HepG2 (cell line): Measurements from ENCODE around the gene GPN1. TPM values are rescaled to one million over a fixed set of nuclear protein-coding genes. Genes with fewer than 3 reads are reported as not detected.

Experiments
- ATAC-seq: fragments of 200-7000 bp; cut with Tn5 transposase; 3 replicates; pipeline ENCODE4 v1.9.1; 2020; ENCODE audit warnings: mild to moderate bottlenecking, moderate library complexity
- BruUV-seq: library from RNA; stranded (reverse); fragments of 400-500 nt; replicated peaks from 2 replicates; lab custom pipeline; 2021; lab: Mats Ljungman, UMichigan
- CTCF ChIA-PET: fragments of 300-600 bp; formaldehyde crosslinking; extraction: SDS; loops from one replicate; lab custom pipeline; 2021; ENCODE audit warnings: low total read pairs, inconsistent platforms, low intra/inter-chr PET ratio; lab: Yijun Ruan, JAX
- POLR2A ChIA-PET: fragments of 350-600 bp; sonication (Branson Sonifier 250); formaldehyde crosslinking; loops from one replicate; lab custom pipeline; 2020; ENCODE audit warnings: antibody characterized with exemption, inconsistent platforms; lab: Yijun Ruan, JAX
- DNase-seq: peaks from one replicate; pipeline ENCODE4 v3.0.0-alpha.2; 2015; ENCODE audit warnings: low spot score
- FAIRE-seq: peaks from 3 replicates; lab custom pipeline; 2011; peaks lifted over from hg19 to GRCh38; lab: Jason Lieb, UNC
- H2AFZ ChIP-seq: one replicate; pipeline ENCODE4 v1.6.1; 2011; ENCODE audit warnings: low read length, inconsistent platforms
- H3K27ac ChIP-seq: fragments of 300-600 bp; 3 replicates; pipeline ENCODE4 v1.8.0; 2011; ENCODE audit warnings: mixed run types, mild to moderate bottlenecking, mixed read lengths, low read length, inconsistent platforms; ENCODE audit not compliant: insufficient read depth; ENCODE audit errors: extremely low read length
- H3K27me3 ChIP-seq, 2 experiments: fragments of 200-600 bp in 1 of 2; 2 replicates in 1 of 2; 3 replicates in 1 of 2; pipeline versions ENCODE4 v1.6.0 to v1.8.0; 2011; ENCODE audit warnings: low read length in 2 of 2, mild to moderate bottlenecking in 2 of 2, moderate library complexity in 2 of 2, inconsistent platforms in 1 of 2; ENCODE audit not compliant: insufficient read depth in 2 of 2, control insufficient read depth in 1 of 2
- H3K36me3 ChIP-seq, 2 experiments: fragments of 200-600 bp in 1 of 2; replicated peaks in 1 of 2; 2 replicates in 1 of 2; 3 replicates in 1 of 2; pipeline versions ENCODE4 v1.5.1 to v1.8.0; 2011; ENCODE audit warnings: low read length in 2 of 2, inconsistent platforms in 1 of 2; ENCODE audit not compliant: insufficient read depth in 2 of 2, control insufficient read depth in 1 of 2
- H3K4me1 ChIP-seq: 2 replicates; pipeline ENCODE4 v1.5.1; 2012; ENCODE audit warnings: low read length, inconsistent platforms; ENCODE audit not compliant: insufficient read depth
- H3K4me2 ChIP-seq: 2 replicates; pipeline ENCODE4 v1.6.0; 2011; ENCODE audit warnings: low read depth, low read length, inconsistent platforms
- H3K4me3 ChIP-seq, 3 experiments: fragments of 200-600 bp in 1 of 3; sonication (generic), shearing (Covaris generic) in 1 of 3; replicated peaks in 1 of 3; 2 replicates each; pipeline ENCODE4 v1.5.1; 2011 to 2016; ENCODE audit warnings: low read length in 3 of 3, inconsistent platforms in 2 of 3, low read depth in 2 of 3, mild to moderate bottlenecking in 2 of 3, control low read depth in 1 of 3, mixed read lengths in 1 of 3; ENCODE audit not compliant: insufficient read depth in 1 of 3
- H3K79me2 ChIP-seq: one replicate; pipeline ENCODE4 v1.6.1; 2011; ENCODE audit warnings: low read length, inconsistent platforms; ENCODE audit not compliant: insufficient read depth
- H3K9ac ChIP-seq: 2 replicates; pipeline ENCODE4 v1.6.0; 2011; ENCODE audit warnings: mild to moderate bottlenecking, low read depth, low read length, inconsistent platforms; ENCODE audit not compliant: insufficient read depth
- H3K9me3 ChIP-seq: 2 replicates; pipeline ENCODE4 v1.5.1; 2012; ENCODE audit warnings: mild to moderate bottlenecking, low read length
- H4K20me1 ChIP-seq: 2 replicates; pipeline ENCODE4 v1.6.0; 2011; ENCODE audit warnings: inconsistent platforms, mild to moderate bottlenecking, low read length, moderate library complexity; ENCODE audit not compliant: insufficient read depth
- ATAD3A ChIP-seq: sonication (generic); formaldehyde crosslinking; IDR thresholded peaks from 2 replicates; pipeline ENCODE4 v1.4.0; 2020; ENCODE audit warnings: missing genetic modification reagents
- DNMT1 ChIP-seq: sonication (generic); formaldehyde crosslinking; IDR thresholded peaks from 2 replicates; pipeline ENCODE4 v1.5.1; 2020; ENCODE audit warnings: mild to moderate bottlenecking, missing genetic modification reagents
- IKZF1 ChIP-seq: fragments of 450-650 bp; IDR thresholded peaks from 2 replicates; pipeline ENCODE4 v1.7.1; 2016
- KLF16 ChIP-seq, 2 experiments: sonication (generic) in 1 of 2; formaldehyde crosslinking in 1 of 2; IDR thresholded peaks; 2 replicates each; pipeline versions ENCODE4 v1.6.1 to v1.8.0; 2016 to 2023; ENCODE audit warnings: missing genetic modification reagents in 2 of 2, missing compliant biosample characterization in 1 of 2
- MLX ChIP-seq: IDR thresholded peaks from 2 replicates; pipeline ENCODE4 v1.6.1; 2016
- NR2C2 ChIP-seq: sonication (generic); formaldehyde crosslinking; IDR thresholded peaks from 2 replicates; pipeline ENCODE4 v1.4.0; 2020; ENCODE audit warnings: missing genetic modification reagents, mild to moderate bottlenecking, moderate library complexity, borderline replicate concordance
- SAFB2 ChIP-seq: sonication (generic); formaldehyde crosslinking; IDR thresholded peaks from 2 replicates; pipeline ENCODE4 v1.5.1; 2020; ENCODE audit warnings: missing genetic modification reagents, low read depth, mild to moderate bottlenecking, borderline replicate concordance
- SIN3B ChIP-seq: fragments of 150-350 bp; IDR thresholded peaks from 2 replicates; pipeline ENCODE4 v1.6.1; 2014; ENCODE audit warnings: low read length
- TARDBP ChIP-seq: sonication (generic); formaldehyde crosslinking; IDR thresholded peaks from 2 replicates; pipeline ENCODE4 v1.8.0; 2022; ENCODE audit warnings: mild to moderate bottlenecking, missing genetic modification reagents
- TSC22D2 ChIP-seq: sonication (generic); formaldehyde crosslinking; IDR thresholded peaks from 2 replicates; pipeline ENCODE4 v1.5.1; 2020; ENCODE audit warnings: missing genetic modification reagents, mild to moderate bottlenecking, borderline replicate concordance
- ZBTB20 ChIP-seq: sonication (generic); formaldehyde crosslinking; IDR thresholded peaks from 2 replicates; pipeline ENCODE4 v1.8.1; 2023; ENCODE audit warnings: missing genetic modification reagents, low read depth, mild to moderate bottlenecking, borderline replicate concordance
- ZBTB8A ChIP-seq: sonication (generic); formaldehyde crosslinking; IDR thresholded peaks from 2 replicates; pipeline ENCODE4 v1.4.0; 2020; ENCODE audit warnings: mild to moderate bottlenecking, low read depth, missing genetic modification reagents, borderline replicate concordance
- ZNF12 ChIP-seq: sonication (generic); formaldehyde crosslinking; IDR thresholded peaks from 2 replicates; pipeline ENCODE4 v1.5.0; 2020; ENCODE audit warnings: missing genetic modification reagents
- ZNF296 ChIP-seq: sonication (generic); formaldehyde crosslinking; conservative IDR thresholded peaks from 2 replicates; pipeline ENCODE4 v1.5.0; 2020; ENCODE audit warnings: mild to moderate bottlenecking, missing genetic modification reagents
- ZNF770 ChIP-seq: sonication (generic); formaldehyde crosslinking; IDR thresholded peaks from 2 replicates; pipeline ENCODE4 v1.5.0; 2020; ENCODE audit warnings: mild to moderate bottlenecking, missing genetic modification reagents
- WGBS: methylation state at CpG from one replicate; pipeline ENCODE4 v1.1.6; 2017; ENCODE audit warnings: low lambda C conversion rate; 5-methylcytosine and 5-hydroxymethylcytosine counted together
- in situ Hi-C: cut with HindIII; loops from 2 replicates; pipeline ENCODE4 v1.10.0; 2017; ENCODE audit warnings: low pct_unique_long_range_greater_than_20kb; ENCODE audit not compliant: extremely low pct_ligation_motif_present
- intact Hi-C: fragments of 100-400 bp; cut with micrococcal nuclease; formaldehyde crosslinking; loops from one replicate; pipeline ENCODE4 v1.10.0; 2022; ENCODE audit not compliant: unreplicated experiment
- polyA plus RNA-seq, 8 experiments: library from polyadenylated mRNA; depleted of rRNA in 3 of 8; stranded (reverse) in 7 of 8; unstranded in 1 of 8; fragments of >200 nt; fragmentation: Illumina TruSeq in 4 of 8; extraction: Trizol in 4 of 8; gene quantifications; 2 replicates each; pipeline versions ENCODE4 v1.2.1 to v1.2.3, GENCODE V29; 2011 to 2016; ENCODE audit warnings: low read depth in 4 of 8, missing spikeins in 1 of 8, mixed read lengths in 1 of 8; ENCODE audit not compliant: insufficient read depth in 1 of 8
- total RNA-seq, 5 experiments: library from RNA; depleted of rRNA; stranded (reverse); fragments of >200 nt; fragmentation: Illumina TruSeq; extraction: Trizol; gene quantifications; 2 replicates each; pipeline ENCODE4 v1.2.3, GENCODE V29; 2016; ENCODE audit warnings: low read depth in 1 of 5
- TF ChIP-seq, protein P1 (sequence below): sonication (generic); formaldehyde crosslinking; conservative IDR thresholded peaks from 2 replicates; pipeline ENCODE4 v1.5.0; 2020; ENCODE audit warnings: missing genetic modification reagents
- TF ChIP-seq, protein P2 (sequence below): sonication (generic); formaldehyde crosslinking; IDR thresholded peaks from 2 replicates; pipeline ENCODE4 v1.5.0; 2020; ENCODE audit warnings: missing genetic modification reagents
- TF ChIP-seq, protein P3 (sequence below): sonication (generic); formaldehyde crosslinking; IDR thresholded peaks from 2 replicates; pipeline ENCODE4 v1.4.0; 2020; ENCODE audit warnings: missing genetic modification reagents, mild to moderate bottlenecking, borderline replicate concordance

GPN1 gene
- total and polyA plus RNA-seq, 2 of the 13 experiments (the other 11 are each of a cell fraction or from before 2014, with no cell fraction given): 54.5 to 62.7 TPM

- H3K27me3 ChIP-seq: no peaks in the 10 kb centered on the region; a peak in 1 of 5 replicates
- 67% methylated on average over 16 of the region's 16 CpGs for WGBS
- in situ Hi-C loops (no loop called here), intact Hi-C loops (loop anchor here (5.0 kb wide), 2 partner anchors 37 to 257 kb away; partner anchors contain the start of genes CCDC121, GPN1 and PPM1G)
- peak overlapping the region; percentile 83 for H3K27ac ChIP-seq
- ATAC-seq (no peak), FAIRE-seq (no peak), DNase-seq (no peak)
- H3K36me3 ChIP-seq: peaks cover 20 to 41% of the 10 kb centered on the region in 2 experiments
- CTCF ChIA-PET: interaction anchor here (1.8 kb wide), 1 partner anchor 19 kb away, joined by 8 read pairs; no protein-coding TSS in a partner anchor
- H4K20me1 ChIP-seq: no peaks in the 10 kb centered on the region
- peaks cover 28% of the 10 kb centered on the region for H3K4me1 ChIP-seq
- H3K4me2 ChIP-seq: peak overlapping the region; percentile 87
- POLR2A ChIA-PET: interaction anchor here (1.6 to 2.3 kb wide), 4 partner anchors 18 to 256 kb away, joined by 7 to 26 read pairs (median 10); partner anchors contain the start of genes NRBP1 and PPM1G
- H3K4me3 ChIP-seq: peak overlapping the region; percentile 81 to 94 (median 84)
- peak overlapping the region; percentile 56 for H2AFZ ChIP-seq
- H3K9me3 ChIP-seq: no peaks in the 10 kb centered on the region
- peak overlapping the region; percentile 90 for H3K9ac ChIP-seq
- BruUV-seq: no TSS peak
- peaks cover 46% of the 10 kb centered on the region for H3K79me2 ChIP-seq
- no peak for TF ChIP-seq SIN3B
- TF ChIP-seq ZNF296 (CRISPR knock-in tag): no peak
- TF ChIP-seq, protein P1, sequence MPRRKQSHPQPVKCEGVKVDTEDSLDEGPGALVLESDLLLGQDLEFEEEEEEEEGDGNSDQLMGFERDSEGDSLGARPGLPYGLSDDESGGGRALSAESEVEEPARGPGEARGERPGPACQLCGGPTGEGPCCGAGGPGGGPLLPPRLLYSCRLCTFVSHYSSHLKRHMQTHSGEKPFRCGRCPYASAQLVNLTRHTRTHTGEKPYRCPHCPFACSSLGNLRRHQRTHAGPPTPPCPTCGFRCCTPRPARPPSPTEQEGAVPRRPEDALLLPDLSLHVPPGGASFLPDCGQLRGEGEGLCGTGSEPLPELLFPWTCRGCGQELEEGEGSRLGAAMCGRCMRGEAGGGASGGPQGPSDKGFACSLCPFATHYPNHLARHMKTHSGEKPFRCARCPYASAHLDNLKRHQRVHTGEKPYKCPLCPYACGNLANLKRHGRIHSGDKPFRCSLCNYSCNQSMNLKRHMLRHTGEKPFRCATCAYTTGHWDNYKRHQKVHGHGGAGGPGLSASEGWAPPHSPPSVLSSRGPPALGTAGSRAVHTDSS: no peak
- TF ChIP-seq ZBTB8A (CRISPR knock-in tag): no peak
- no peak for TF ChIP-seq KLF16 (CRISPR knock-in tag; IDR thresholded peaks at IDR 0.05)
- no peak for TF ChIP-seq NR2C2 (CRISPR knock-in tag)
- TF ChIP-seq TARDBP: peak; percentile 26; the same call in 1 of the 2 replicates
- TF ChIP-seq SAFB2: no peak
- TF ChIP-seq TSC22D2 (CRISPR knock-in tag): no peak
- TF ChIP-seq, protein P2, sequence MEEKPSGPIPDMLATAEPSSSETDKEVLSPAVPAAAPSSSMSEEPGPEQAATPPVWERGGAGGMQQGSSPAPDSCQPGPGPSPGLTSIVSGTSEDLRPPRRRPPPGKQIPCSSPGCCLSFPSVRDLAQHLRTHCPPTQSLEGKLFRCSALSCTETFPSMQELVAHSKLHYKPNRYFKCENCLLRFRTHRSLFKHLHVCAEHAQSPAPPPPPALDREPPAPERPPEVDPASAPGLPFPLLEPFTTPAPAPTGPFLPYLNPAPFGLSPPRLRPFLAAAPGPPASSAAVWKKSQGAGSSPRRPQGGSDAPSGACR (CRISPR knock-in tag): no peak
- no peak for TF ChIP-seq IKZF1
- no peak for TF ChIP-seq ATAD3A (CRISPR knock-in tag)
- TF ChIP-seq, protein P3, sequence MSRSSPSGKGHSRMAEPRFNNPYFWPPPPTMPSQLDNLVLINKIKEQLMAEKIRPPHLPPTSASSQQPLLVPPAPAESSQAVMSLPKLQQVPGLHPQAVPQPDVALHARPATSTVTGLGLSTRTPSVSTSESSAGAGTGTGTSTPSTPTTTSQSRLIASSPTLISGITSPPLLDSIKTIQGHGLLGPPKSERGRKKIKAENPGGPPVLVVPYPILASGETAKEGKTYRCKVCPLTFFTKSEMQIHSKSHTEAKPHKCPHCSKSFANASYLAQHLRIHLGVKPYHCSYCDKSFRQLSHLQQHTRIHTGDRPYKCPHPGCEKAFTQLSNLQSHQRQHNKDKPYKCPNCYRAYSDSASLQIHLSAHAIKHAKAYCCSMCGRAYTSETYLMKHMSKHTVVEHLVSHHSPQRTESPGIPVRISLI (CRISPR knock-in tag): 0 out of 2 replicates have a peak, but pooled peaks have one; percentile 53
- no peak for TF ChIP-seq MLX
- TF ChIP-seq ZNF12 (CRISPR knock-in tag): no peak
- TF ChIP-seq ZNF770: peak; percentile 95
- no peak for TF ChIP-seq DNMT1
- TF ChIP-seq ZBTB20 (CRISPR knock-in tag): no peak
Observed at GRCh38 chr2:27664622-27665363, 35.9 kb downstream of the GPN1 start.
